HG02610 (cell line): Measurements from ENCODE around the gene FASTKD3.

Source experiments
- ATAC-seq: cut with Tn5 transposase; IDR thresholded peaks from one replicate; pipeline ENCODE4 v1.9.1; 2021; ENCODE audit warnings: mild to moderate bottlenecking, moderate library complexity; ENCODE audit not compliant: unreplicated experiment

Gene FASTKD3

GRCh38 chr5:7850395-7851239 is 18.2 kb downstream of the FASTKD3 start, which contains the start of gene CFAP90:
Gene CFAP90, minus strand, starts transcription at chr5:7851133. Its CDS starts 112 bp downstream, at chr5:7851021.
- no peak for ATAC-seq

GRCh38 chr5:7849681-7850394 is 19.0 kb downstream of the FASTKD3 start:
- ATAC-seq = no peak

GRCh38 chr5:7848296-7848695 is 20.5 kb downstream of the FASTKD3 start:
- ATAC-seq = no peak

GRCh38 chr5:7846327-7846726 is 22.5 kb downstream of the FASTKD3 start:
- ATAC-seq = no peak

- no peak for ATAC-seq
Observed at GRCh38 chr5:7845557-7845956, 23.3 kb downstream of the FASTKD3 start.

GRCh38 chr5:7844901-7845300 is 23.9 kb downstream of the FASTKD3 start:
- no peak for ATAC-seq

- ATAC-seq = no peak
Observed at GRCh38 chr5:7842531-7842930, 26.3 kb downstream of the FASTKD3 start.

- no peak for ATAC-seq
Observed at GRCh38 chr5:7837403-7837802, 31.4 kb downstream of the FASTKD3 start.

- no peak for ATAC-seq
Observed at GRCh38 chr5:7834982-7835381, 33.8 kb downstream of the FASTKD3 start.

GRCh38 chr5:7828269-7828668 is 40.6 kb downstream of the FASTKD3 start:
- ATAC-seq = no peak

- no peak for ATAC-seq
Observed at GRCh38 chr5:7827610-7828009, 41.2 kb downstream of the FASTKD3 start.

GRCh38 chr5:7825630-7826029 is 43.2 kb downstream of the FASTKD3 start:
- ATAC-seq = no peak

- ATAC-seq = no peak
Observed at GRCh38 chr5:7824995-7825394, 43.8 kb downstream of the FASTKD3 start.

- no peak for ATAC-seq
Observed at GRCh38 chr5:7823594-7823993, 45.2 kb downstream of the FASTKD3 start.

- ATAC-seq = no peak
Observed at GRCh38 chr5:7822449-7822848, 46.4 kb downstream of the FASTKD3 start.

GRCh38 chr5:7816535-7816901 is 52.3 kb downstream of the FASTKD3 start:
- no peak for ATAC-seq

GRCh38 chr5:7815892-7816534 is 52.8 kb downstream of the FASTKD3 start:
- peak; percentile 91 for ATAC-seq

GRCh38 chr5:7814816-7815215 is 54.0 kb downstream of the FASTKD3 start:
- ATAC-seq = no peak

- no peak for ATAC-seq
Observed at GRCh38 chr5:7813576-7813975, 55.3 kb downstream of the FASTKD3 start.

- no peak for ATAC-seq
Observed at GRCh38 chr5:7813007-7813406, 55.8 kb downstream of the FASTKD3 start.

GRCh38 chr5:7811715-7812114 is 57.1 kb downstream of the FASTKD3 start:
- ATAC-seq = no peak
